Measurements from ENCODE around the gene CHRNA3. TPM values are rescaled to one million over a fixed set of nuclear protein-coding genes. Genes with fewer than 3 reads are reported as not detected.

The CHRNA3 gene
- total RNA-seq, 1 experiment from 2014 or later: not detected

GRCh38 chr15:78638658-78639314 is 18.0 kb upstream of the CHRNA3 start:
- Histone ChIP-seq H3K4me1 (ENCODE audit: control insufficient read depth in 1 of 2, insufficient read depth in 2 of 2, low read length in 2 of 2) (peaks cover 2 to 15% of the 10 kb centered on the region in 2 experiments; a peak in 2 of 4 replicates), H2AFZ (ENCODE audit: low read depth, low read length, poor library complexity, severe bottlenecking) (no peak overlapping the region), H3K27ac (ENCODE audit: low read depth, low read length) (no peak overlapping the region), H3K4me2 (ENCODE audit: low read length) (no peak overlapping the region), H3K9ac (ENCODE audit: low read length) (no peak overlapping the region), H3K9me2 (ENCODE audit: insufficient read depth) (no peaks in the 10 kb centered on the region), H3K9me3 (ENCODE audit: control insufficient read depth in 1 of 2, insufficient read depth in 1 of 2, low read depth in 1 of 2, low read length in 2 of 2) (no peaks in the 10 kb centered on the region; a peak in 1 of 4 replicates), H3K27me3 (ENCODE audit: insufficient read depth, low read length) (no peaks in the 10 kb centered on the region), H3K36me3 (ENCODE audit: control insufficient read depth in 1 of 2, insufficient read depth in 2 of 2, low read length in 2 of 2) (no peaks in the 10 kb centered on the region), H4K20me1 (ENCODE audit: insufficient read depth) (no peaks in the 10 kb centered on the region), H3K79me2 (ENCODE audit: insufficient read depth, low read length) (no peaks in the 10 kb centered on the region), H3K4me3 (replicated peaks in 1 of 2; ENCODE audit: low read depth in 1 of 2, low read length in 2 of 2) (no peak overlapping the region)
- ChIA-PET RAD21 (ENCODE audit: low non-redundant PET in 1 of 2, low total read pairs in 2 of 2, uncharacterized antibody in 2 of 2, unreplicated experiment in 2 of 2) (interaction anchor here (0.9 to 1.7 kb wide), 3 partner anchors 70 to 71 kb away, joined by 3 to 4 read pairs (median 3); no protein-coding TSS in a partner anchor), CTCF (interaction anchor here (0.6 to 3.7 kb wide), 8 partner anchors 9 to 112 kb away, joined by 3 to 19 read pairs (median 4); no protein-coding TSS in a partner anchor), POLR2A (no interaction called here)
- peak; percentile 79 for ATAC-seq
- TF ChIP-seq REST (IDR thresholded peaks at IDR 0.05; ENCODE audit: low read depth): no peak
- no peak for TF ChIP-seq CBX3 (IDR thresholded peaks at IDR 0.05; ENCODE audit: low read depth)
- peak; percentile 80 for TF ChIP-seq RAD21 (IDR thresholded peaks at IDR 0.05; ENCODE audit: low read depth)
- TF ChIP-seq CTCF (IDR thresholded peaks at IDR 0.05 in 2 of 3, conservative IDR thresholded peaks at IDR 0.05 in 1 of 3; ENCODE audit: borderline replicate concordance in 1 of 3, insufficient read depth in 1 of 3, low read depth in 2 of 3, low read length in 2 of 3): peak; percentile 70 to 75 (median 70); a peak in 5 of 6 replicates
- intact Hi-C loops (cut with micrococcal nuclease): loop anchor here (1.0 kb wide), 2 partner anchors 71 to 113 kb away; no protein-coding TSS in a partner anchor
- no TSS peak for BruUV-seq (replicated peaks)
- DNase-seq (ENCODE audit: low read depth, low spot score): peak; percentile 31

Measured in HCT116 (cell line).